H1 (cell line): Measurements from ENCODE around the gene PCGF3. TPM values are rescaled to one million over a fixed set of nuclear protein-coding genes. Genes with fewer than 3 reads are reported as not detected.

ENCODE experiments used
- CTCF ChIA-PET: fragments of 300-600 bp; sonication (Branson Sonifier 250); formaldehyde crosslinking; loops from one replicate; lab custom pipeline; 2021; ENCODE audit not compliant: partially characterized antibody; lab: Charles Lee
- POLR2A ChIA-PET: fragments of 300-600 bp; sonication (Branson Sonifier 250); formaldehyde crosslinking; loops from one replicate; lab custom pipeline; 2021; ENCODE audit warnings: inconsistent platforms; ENCODE audit not compliant: partially characterized antibody; lab: Charles Lee
- DNase-seq, 2 experiments: peaks; one replicate each; pipeline versions ENCODE4 v3.0.0 to v3.0.0-alpha.2; 2010 to 2022; ENCODE audit warnings: low spot score in 2 of 2, low read depth in 1 of 2, mixed read lengths in 1 of 2
- FAIRE-seq: peaks from 2 replicates; lab custom pipeline; 2011; peaks lifted over from hg19 to GRCh38; lab: Jason Lieb, UNC
- H2AFZ ChIP-seq: 2 replicates; pipeline ENCODE4 v1.8.1; 2012; ENCODE audit warnings: low read length, inconsistent platforms
- H2AK5ac ChIP-seq: 2 replicates; pipeline ENCODE4 v1.6.1; 2013; ENCODE audit warnings: low read depth, low read length
- H2BK120ac ChIP-seq: replicated peaks from 2 replicates; pipeline ENCODE3; 2013; ENCODE audit warnings: low read depth, low read length, inconsistent platforms
- H2BK12ac ChIP-seq: 2 replicates; pipeline ENCODE4 v1.6.1; 2013; ENCODE audit warnings: low read depth, low read length
- H2BK15ac ChIP-seq: 2 replicates; pipeline ENCODE4 v1.6.1; 2013; ENCODE audit warnings: low read length
- H2BK20ac ChIP-seq: 2 replicates; pipeline ENCODE4 v1.6.1; 2013; ENCODE audit warnings: low read length
- H2BK5ac ChIP-seq: 2 replicates; pipeline ENCODE4 v1.6.1; 2013; ENCODE audit warnings: low read depth, low read length
- H3K14ac ChIP-seq: 2 replicates; pipeline ENCODE4 v1.6.1; 2013; ENCODE audit warnings: inconsistent platforms; ENCODE audit not compliant: insufficient read length
- H3K18ac ChIP-seq: 2 replicates; pipeline ENCODE4 v1.6.1; 2013; ENCODE audit warnings: low read length; ENCODE audit errors: extremely low read depth
- H3K23ac ChIP-seq: 2 replicates; pipeline ENCODE4 v1.6.1; 2013; ENCODE audit warnings: inconsistent platforms; ENCODE audit not compliant: insufficient read length
- H3K23me2 ChIP-seq: 2 replicates; pipeline ENCODE4 v1.6.1; 2013; ENCODE audit warnings: low read depth, low read length
- H3K27ac ChIP-seq: 2 replicates; pipeline ENCODE4 v1.6.1; 2011; ENCODE audit warnings: low read depth, low read length, inconsistent platforms
- H3K27me3 ChIP-seq, 4 experiments: replicated peaks in 1 of 4; 1 replicate in 1 of 4; 2 replicates in 3 of 4; pipeline versions ENCODE4 v1.6.1 to v1.8.1; 2011 to 2013; ENCODE audit warnings: low read length in 3 of 4, mild to moderate bottlenecking in 3 of 4, inconsistent platforms in 2 of 4, mixed read lengths in 2 of 4, moderate library complexity in 1 of 4; ENCODE audit not compliant: control insufficient read depth in 3 of 4, insufficient read depth in 3 of 4; ENCODE audit errors: extremely low read depth in 1 of 4
- H3K36me3 ChIP-seq, 4 experiments: 2 replicates each; pipeline versions ENCODE4 v1.6.1 to v1.8.1; 2011 to 2013; ENCODE audit warnings: mild to moderate bottlenecking in 4 of 4, low read length in 3 of 4, moderate library complexity in 2 of 4, control low read depth in 1 of 4, inconsistent platforms in 1 of 4; ENCODE audit not compliant: insufficient read depth in 4 of 4, control insufficient read depth in 2 of 4
- H3K4ac ChIP-seq: replicated peaks from 2 replicates; pipeline ENCODE3; 2013; ENCODE audit warnings: low read length, low read depth, mixed read lengths, inconsistent platforms; ENCODE audit not compliant: insufficient read length
- H3K4me1 ChIP-seq, 4 experiments: replicated peaks in 1 of 4; 1 replicate in 1 of 4; 2 replicates in 3 of 4; pipeline versions ENCODE4 v1.6.1 to v1.8.1; 2011 to 2013; ENCODE audit warnings: low read length in 3 of 4, inconsistent platforms in 2 of 4, mixed read lengths in 1 of 4; ENCODE audit not compliant: insufficient read depth in 4 of 4, control insufficient read depth in 3 of 4
- H3K4me2 ChIP-seq, 2 experiments: 2 replicates each; pipeline versions ENCODE4 v1.6.1 to v1.8.1; 2011 to 2013; ENCODE audit warnings: low read depth in 2 of 2, low read length in 2 of 2, control low read depth in 1 of 2, inconsistent platforms in 1 of 2, mild to moderate bottlenecking in 1 of 2; ENCODE audit not compliant: insufficient read depth in 1 of 2
- H3K4me3 ChIP-seq, 4 experiments: fragments of 200-600, 300-600 bp in 1 of 4; sonication (generic), shearing (Covaris generic), sonication (Bioruptor Twin) in 1 of 4; 2 replicates each; pipeline versions ENCODE4 v1.5.1 to v1.8.1; 2011 to 2016; ENCODE audit warnings: low read length in 4 of 4, low read depth in 3 of 4, control low read depth in 2 of 4, inconsistent platforms in 2 of 4, mild to moderate bottlenecking in 2 of 4, mixed read lengths in 1 of 4, moderate library complexity in 1 of 4; ENCODE audit not compliant: insufficient read depth in 2 of 4; ENCODE audit errors: extremely low read depth in 1 of 4
- H3K56ac ChIP-seq: replicated peaks from 2 replicates; pipeline ENCODE3; 2013; ENCODE audit warnings: low read depth, mild to moderate bottlenecking, mixed read lengths, low read length, inconsistent platforms; ENCODE audit not compliant: insufficient read length
- H3K79me1 ChIP-seq: 2 replicates; pipeline ENCODE4 v1.6.1; 2013; ENCODE audit warnings: low read depth, low read length, control low read depth
- H3K79me2 ChIP-seq, 2 experiments: 2 replicates each; pipeline versions ENCODE4 v1.6.1 to v1.8.1; 2012 to 2013; ENCODE audit warnings: low read length in 2 of 2, mild to moderate bottlenecking in 2 of 2, inconsistent platforms in 1 of 2; ENCODE audit not compliant: insufficient read depth in 2 of 2, control insufficient read depth in 1 of 2
- H3K9ac ChIP-seq, 4 experiments: replicated peaks in 1 of 4; 1 replicate in 1 of 4; 2 replicates in 3 of 4; pipeline versions ENCODE4 v1.6.1 to v1.8.1; 2011 to 2013; ENCODE audit warnings: low read depth in 3 of 4, low read length in 3 of 4, control low read depth in 2 of 4, mild to moderate bottlenecking in 2 of 4, moderate library complexity in 2 of 4, inconsistent platforms in 1 of 4; ENCODE audit errors: extremely low read depth in 1 of 4
- H3K9me3 ChIP-seq, 2 experiments: 2 replicates each; pipeline versions ENCODE4 v1.6.1 to v1.8.1; 2012 to 2013; ENCODE audit warnings: mild to moderate bottlenecking in 2 of 2, moderate library complexity in 2 of 2, control low read depth in 1 of 2, inconsistent platforms in 1 of 2, low read depth in 1 of 2, low read length in 1 of 2, mixed read lengths in 1 of 2; ENCODE audit not compliant: insufficient read depth in 2 of 2
- H4K20me1 ChIP-seq, 2 experiments: replicated peaks in 1 of 2; 2 replicates each; pipeline versions ENCODE3 to v1.8.1; 2011 to 2013; ENCODE audit warnings: inconsistent platforms in 2 of 2, low read length in 2 of 2, mild to moderate bottlenecking in 1 of 2; ENCODE audit not compliant: insufficient read depth in 2 of 2, control insufficient read depth in 1 of 2
- H4K5ac ChIP-seq: 2 replicates; pipeline ENCODE4 v1.6.1; 2013; ENCODE audit warnings: low read length, low read depth, mixed read lengths, inconsistent platforms; ENCODE audit not compliant: insufficient read length
- H4K8ac ChIP-seq: 2 replicates; pipeline ENCODE4 v1.8.0; 2013; ENCODE audit warnings: mild to moderate bottlenecking, moderate library complexity, low read length, inconsistent platforms; ENCODE audit not compliant: insufficient read depth; ENCODE audit errors: extremely low read depth
- H4K91ac ChIP-seq: replicated peaks from 2 replicates; pipeline ENCODE3; 2013; ENCODE audit warnings: low read length, mixed read lengths, inconsistent platforms; ENCODE audit not compliant: insufficient read length
- CEBPB ChIP-seq: IDR thresholded peaks from 2 replicates; pipeline ENCODE4 v1.6.1; 2012; ENCODE audit warnings: low read depth, low read length
- CHD2 ChIP-seq: IDR thresholded peaks from 2 replicates; pipeline ENCODE4 v1.6.1; 2012; ENCODE audit warnings: low read length, improper control_type of control experiment
- JUN ChIP-seq: IDR thresholded peaks from 2 replicates; pipeline ENCODE4 v1.6.1; 2011; ENCODE audit warnings: low read depth, mild to moderate bottlenecking, improper control_type of control experiment, low read length
- POLR2AphosphoS5 ChIP-seq: IDR thresholded peaks from 2 replicates; pipeline ENCODE4 v1.6.1; 2011; ENCODE audit warnings: low read depth, low read length
- SAP30 ChIP-seq: fragments of 300-600 bp; sonication (generic); IDR thresholded peaks from 2 replicates; pipeline ENCODE4 v1.7.1; 2012; ENCODE audit warnings: low read length, moderate library complexity, mild to moderate bottlenecking, inconsistent platforms; ENCODE audit not compliant: insufficient read depth, insufficient replicate concordance
- ZNF274 ChIP-seq: IDR thresholded peaks from 2 replicates; pipeline ENCODE4 v1.7.0; 2012; ENCODE audit warnings: low read length, borderline replicate concordance; ENCODE audit errors: extremely low read depth
- WGBS, 2 experiments: shearing (Covaris generic) in 1 of 2; methylation state at CpG; one replicate each; pipeline versions ENCODE4 v1.1.6 to v1.1.7; 2013 to 2015; ENCODE audit warnings: low lambda C conversion rate in 2 of 2, mixed read lengths in 2 of 2, inconsistent platforms in 1 of 2, low coverage in 1 of 2, missing lambda C conversion rate in 1 of 2; ENCODE audit not compliant: insufficient replicate concordance in 2 of 2, insufficient coverage in 1 of 2, insufficient read length in 1 of 2; ENCODE audit errors: extremely low coverage in 1 of 2, missing lambda C conversion rate in 1 of 2; 5-methylcytosine and 5-hydroxymethylcytosine counted together
- polyA plus RNA-seq, 7 experiments: library from polyadenylated mRNA; depleted of rRNA in 3 of 7; stranded (reverse) in 5 of 7; unstranded in 2 of 7; fragments of >200 nt in 5 of 7; fragments of 200-250 nt in 2 of 7; gene quantifications; 1 replicate in 5 of 7; 2 replicates in 1 of 7; 4 replicates in 1 of 7; pipeline versions ENCODE4 v1.2.1 to v1.2.3, GENCODE V29; 2011 to 2013; ENCODE audit warnings: missing spikeins in 2 of 7, mixed read lengths in 2 of 7
- total RNA-seq: library from RNA; stranded (reverse); fragmentation: NEBNext Ultra II Directional; extraction: Animal tissue kit (Norgen Biotek cat#: 25700); gene quantifications from 2 replicates; pipeline ENCODE4 v1.2.1, GENCODE V29; 2021

The PCGF3 gene
- total and polyA plus RNA-seq, 2 of the 8 experiments (the other 6 are each of a cell fraction or from before 2014, with no cell fraction given), result 52.7 to 52.9 TPM

DNA sequence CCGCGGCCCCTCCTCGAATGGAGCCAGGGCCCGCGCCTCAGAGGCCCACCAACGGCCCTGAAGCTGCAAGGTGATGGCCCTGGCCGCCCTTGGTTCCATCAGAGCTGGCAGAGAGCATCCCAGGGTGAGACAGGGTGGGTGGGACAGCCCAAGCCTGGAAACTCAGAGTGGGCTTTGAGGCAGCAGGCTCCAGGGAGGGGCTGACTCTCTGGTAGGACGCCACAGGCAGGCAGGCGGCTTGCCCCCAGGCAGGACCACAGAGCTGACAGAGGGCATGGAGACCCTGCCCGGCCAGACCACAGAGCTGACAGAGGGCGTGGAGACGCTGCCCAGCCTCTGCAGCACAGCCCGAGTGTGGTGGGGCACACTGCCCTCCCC, 26.5 kb upstream of the PCGF3 start:
- POLR2A ChIA-PET, result interaction anchor here (0.6 to 5.6 kb wide), 5 partner anchors 13 to 201 kb away, joined by 3 to 25 read pairs (median 4); no protein-coding TSS in a partner anchor
- H3K27ac ChIP-seq, result no peak overlapping the region
- no peak overlapping the region; the same call in 1 of the 2 replicates for H2BK5ac ChIP-seq
- no peak overlapping the region for H3K4me2 ChIP-seq
- H3K23me2 ChIP-seq, result peaks cover 8% of the 10 kb centered on the region; the same call in 1 of the 2 replicates
- no peaks in the 10 kb centered on the region for H3K79me1 ChIP-seq
- H2AK5ac ChIP-seq, result no peak overlapping the region
- H3K4me1 ChIP-seq, result peaks cover 0 to 16% (median 5%) of the 10 kb centered on the region in 4 experiments; a peak in 5 of 7 replicates
- H3K14ac ChIP-seq, result no peak overlapping the region
- H3K18ac ChIP-seq, result no peak overlapping the region
- H3K36me3 ChIP-seq, result no peaks in the 10 kb centered on the region
- no peak for TF ChIP-seq CEBPB
- no peak for TF ChIP-seq JUN
- TF ChIP-seq CHD2, result no peak
- no peak for TF ChIP-seq ZNF274
- TF ChIP-seq SAP30, result no peak
- TF ChIP-seq POLR2AphosphoS5, result 0 out of 2 replicates have a peak, but pooled peaks have one; percentile 5
- TF ChIP-seq, all 59 proteins: peak for 1
- Histone ChIP-seq H3K4me3 (no peak overlapping the region), H3K4ac (no peak overlapping the region), H4K8ac (no peak overlapping the region), H3K79me2 (no peaks in the 10 kb centered on the region), H3K27me3 (no peaks in the 10 kb centered on the region; a peak in 2 of 7 replicates), H3K9me3 (no peaks in the 10 kb centered on the region), H2BK12ac (no peak overlapping the region), H2BK15ac (no peak overlapping the region; the same call in 1 of the 2 replicates), H4K20me1 (peaks cover 0 to 10% of the 10 kb centered on the region in 2 experiments), H3K23ac (no peak overlapping the region), H2BK20ac (no peak overlapping the region), H3K56ac (no peak overlapping the region), H2BK120ac (no peak overlapping the region), H2AFZ (no peak overlapping the region), H4K91ac (no peak overlapping the region), H3K9ac (no peak overlapping the region), H4K5ac (no peak overlapping the region)
- DNase-seq, result no peak
- WGBS, 2 experiments, result 85% methylated on average over 8 of the region's 13 CpGs; no CpG with 5 or more reads in 1 of the 2 experiments
- FAIRE-seq, result no peak
- CTCF ChIA-PET, result interaction anchor here (1.2 to 1.3 kb wide), 2 partner anchors 76 to 78 kb away, joined by 3 to 4 read pairs; no protein-coding TSS in a partner anchor
